ENCODE results near the gene TREH.

- TF ChIP-seq FOXM1 (IDR thresholded peaks at IDR 0.05; ENCODE audit: borderline replicate concordance) (no peak), ELF4 (IDR thresholded peaks at IDR 0.05) (no peak), LEF1 (IDR thresholded peaks at IDR 0.05; ENCODE audit: borderline replicate concordance) (no peak), SP1 (IDR thresholded peaks at IDR 0.05) (no peak), FOXA1 (IDR thresholded peaks at IDR 0.05) (no peak), SUZ12 (IDR thresholded peaks at IDR 0.05) (no peak), PKNOX1 (IDR thresholded peaks at IDR 0.05) (no peak), BHLHE40 (IDR thresholded peaks at IDR 0.05; ENCODE audit: borderline replicate concordance) (no peak)
These were observed 27.6 kb downstream of the TREH start for GRCh38 chr11:118651820-118652219.

Measured in HEK293T (cell line).